Right atrium auricular region (tissue), 2 donors: ENCODE data around the gene DCTD. TPM values are rescaled to one million over a fixed set of nuclear protein-coding genes. Genes with fewer than 3 reads are reported as not detected.

Experiments
- DNase-seq: peaks from one replicate; pipeline ENCODE4 v3.0.0-alpha.2; 2019; ENCODE audit warnings: low spot score
- H3K27ac ChIP-seq, 2 donors: fragments of 200-600 bp; sonication (generic); 1 replicate in 1 of 2; 2 replicates in 1 of 2; pipeline ENCODE4 v1.5.1; 2016 to 2019
- H3K27me3 ChIP-seq, 2 donors: fragments of 200-600 bp; sonication (generic); one replicate each; pipeline versions ENCODE4 v1.5.1 to v1.6.0; 2017 to 2019
- H3K36me3 ChIP-seq: fragments of 200-600 bp; sonication (generic); one replicate; pipeline ENCODE4 v1.5.1; 2016
- H3K4me1 ChIP-seq, 2 donors: fragments of 200-600 bp; sonication (generic); one replicate each; pipeline versions ENCODE4 v1.5.1 to v1.6.0; 2017 to 2019
- H3K4me3 ChIP-seq, 2 donors: fragments of 200-600 bp; sonication (generic); 1 replicate in 1 of 2; 2 replicates in 1 of 2; pipeline ENCODE4 v1.5.1; 2017 to 2019; ENCODE audit warnings: mild to moderate bottlenecking in 1 of 2, moderate library complexity in 1 of 2
- H3K9me3 ChIP-seq, 2 donors: fragments of 200-600 bp; sonication (generic); one replicate each; pipeline ENCODE4 v1.5.1; 2019
- CTCF ChIP-seq, 2 donors: fragments of 200-600 bp; sonication (generic); IDR thresholded peaks; one replicate each; pipeline ENCODE4 v1.5.1; 2019; ENCODE audit warnings: antibody characterized with exemption in 2 of 2
- total RNA-seq, 2 donors: library from RNA; depleted of rRNA; stranded (reverse); fragments of >200 nt; gene quantifications; one replicate each; pipeline ENCODE4 v1.1.0, GENCODE V29; 2016

DCTD gene
- total RNA-seq, 2 donors from 2014 or later = 25.8 to 37.5 TPM

GRCh38 chr4:182920676-182921075 is 3.5 kb upstream of the DCTD start:
- Histone ChIP-seq H3K4me3 (no peak overlapping the region), H3K36me3 (no peaks in the 10 kb centered on the region), H3K27ac (no peak overlapping the region), H3K4me1 (peaks cover 0 to 14% of the 10 kb centered on the region in 2 donors), H3K9me3 (no peaks in the 10 kb centered on the region), H3K27me3 (no peaks in the 10 kb centered on the region)
- no peak for TF ChIP-seq CTCF (IDR thresholded peaks at IDR 0.05)
- no peak for DNase-seq

GRCh38 chr4:182918791-182919302 is 1.7 kb upstream of the DCTD start:
- H3K27ac ChIP-seq = no peak overlapping the region
- H3K9me3 ChIP-seq = no peaks in the 10 kb centered on the region
- no peak for DNase-seq
- H3K4me1 ChIP-seq = peaks cover 0 to 14% of the 10 kb centered on the region in 2 donors
- H3K27me3 ChIP-seq = no peaks in the 10 kb centered on the region
- TF ChIP-seq CTCF (IDR thresholded peaks at IDR 0.05) = no peak
- no peak overlapping the region for H3K4me3 ChIP-seq
- peaks cover 12% of the 10 kb centered on the region for H3K36me3 ChIP-seq

GRCh38 chr4:182918044-182918607 is 940 bp upstream of the DCTD start:
- DNase-seq = no peak
- TF ChIP-seq CTCF (IDR thresholded peaks at IDR 0.05) = no peak
- H3K27me3 ChIP-seq = no peaks in the 10 kb centered on the region

GRCh38 chr4:182916483-182917181 is 554 bp downstream of the DCTD start:
- peaks cover 24% of the 10 kb centered on the region for H3K36me3 ChIP-seq
- peak overlapping the region; percentile 70 to 91 for H3K4me3 ChIP-seq
- H3K27me3 ChIP-seq = no peaks in the 10 kb centered on the region
- peaks cover 0 to 14% of the 10 kb centered on the region in 2 donors for H3K4me1 ChIP-seq
- TF ChIP-seq CTCF (IDR thresholded peaks at IDR 0.05) = no peak
- DNase-seq = no peak
- peak overlapping the region; percentile 92 to 95 for H3K27ac ChIP-seq
- no peaks in the 10 kb centered on the region for H3K9me3 ChIP-seq

More at GRCh38 chr4:182918044-182918607, 940 bp upstream of the DCTD start:
- H3K4me3 ChIP-seq = peak overlapping the region; percentile 70 to 91
- H3K9me3 ChIP-seq = no peaks in the 10 kb centered on the region
- peaks cover 16% of the 10 kb centered on the region for H3K36me3 ChIP-seq
- H3K4me1 ChIP-seq = peaks cover 0 to 14% of the 10 kb centered on the region in 2 donors
- peak overlapping the region; percentile 92 to 95 for H3K27ac ChIP-seq

GRCh38 chr4:182914357-182914756 is 2.8 kb downstream of the DCTD start:
- H3K4me3 ChIP-seq = no peak overlapping the region
- no peak for DNase-seq
- no peak overlapping the region for H3K27ac ChIP-seq
- peaks cover 38% of the 10 kb centered on the region for H3K36me3 ChIP-seq
- H3K4me1 ChIP-seq = peaks cover 0 to 14% of the 10 kb centered on the region in 2 donors
- no peaks in the 10 kb centered on the region for H3K9me3 ChIP-seq
- no peak for TF ChIP-seq CTCF (IDR thresholded peaks at IDR 0.05)
- H3K27me3 ChIP-seq = no peaks in the 10 kb centered on the region
